MG63 (cell line): ENCODE data around the gene NAA30. TPM values are rescaled to one million over a fixed set of nuclear protein-coding genes. Genes with fewer than 3 reads are reported as not detected.
"Not testable (repeated sequence)": the region's sequence is repeated elsewhere in the genome, so short reads cannot be mapped to it uniquely, and the experiment has no call there.

Experiments
- DNase-seq: peaks from one replicate; pipeline ENCODE4 v3.0.0-alpha.2; 2020
- H3K27me3 ChIP-seq: fragments of 250-450 bp; sonication (Bioruptor Pico); 2 replicates; pipeline ENCODE4 v1.5.1; 2020; ENCODE audit warnings: mild to moderate bottlenecking, moderate library complexity
- H3K36me3 ChIP-seq: fragments of 250-450 bp; sonication (Bioruptor Pico); 2 replicates; pipeline ENCODE4 v1.5.1; 2020; ENCODE audit warnings: mild to moderate bottlenecking, moderate library complexity
- H3K4me3 ChIP-seq: fragments of 250-450 bp; sonication (Bioruptor Pico); 2 replicates; pipeline ENCODE4 v1.5.1; 2020; ENCODE audit warnings: mild to moderate bottlenecking, moderate library complexity
- H3K9me3 ChIP-seq: fragments of 250-450 bp; sonication (Bioruptor Pico); 2 replicates; pipeline ENCODE4 v1.5.1; 2020; ENCODE audit warnings: mild to moderate bottlenecking, moderate library complexity
- total RNA-seq: library from RNA; depleted of rRNA; stranded (reverse); fragments of >200 nt; shearing (Covaris generic); gene quantifications from 2 replicates; pipeline ENCODE4 v1.2.3, GENCODE V29; 2014; ENCODE audit warnings: low replicate concordance; rRNA removed

The NAA30 gene
- 6.4 and 18.1 TPM in 2 replicates for total RNA-seq

DNA sequence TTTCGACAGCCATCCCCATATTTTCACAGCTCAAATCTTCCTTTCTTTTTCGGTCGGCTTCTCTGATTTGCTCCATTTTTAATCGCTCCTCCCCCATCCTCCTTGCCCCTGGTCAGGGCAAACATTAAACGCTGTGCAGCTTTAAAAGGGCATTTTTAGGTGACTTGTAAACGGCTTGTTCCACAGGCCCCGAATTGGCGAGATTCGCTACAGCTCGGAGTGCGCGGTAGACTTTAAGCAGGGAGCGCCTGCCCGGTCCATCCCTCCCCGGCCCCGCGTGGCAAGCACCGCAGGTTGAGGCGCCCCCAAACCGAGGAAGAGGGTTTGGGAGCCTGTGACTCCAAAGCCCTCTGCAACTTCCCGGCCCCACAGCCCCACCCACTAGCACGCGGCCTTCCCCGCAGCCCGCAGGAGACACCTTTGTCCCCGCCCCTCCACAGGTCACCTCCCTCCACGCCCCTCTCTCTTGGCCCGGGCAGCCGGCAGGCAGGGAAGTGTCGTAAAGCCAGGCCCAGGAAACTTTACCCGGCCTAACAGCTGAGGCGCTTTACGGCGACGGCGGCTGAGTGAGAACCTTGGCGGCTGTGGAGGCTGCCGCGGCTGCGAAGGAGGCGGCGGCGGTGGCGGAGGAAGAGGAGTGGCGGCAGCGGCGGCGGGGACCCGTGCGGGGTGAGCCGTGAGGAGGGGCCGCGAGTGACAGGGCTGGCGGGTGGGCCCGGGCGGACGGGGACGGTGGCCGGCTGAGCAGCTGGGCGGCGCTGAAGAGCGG, at the start of gene NAA30:
TSS of gene NAA30 (plus strand) at position 550 of the 769 bp plus-strand sequence. CDS start 372 bp downstream, outside the sequence.
- peaks cover 7% of the 10 kb centered on the region for H3K36me3 ChIP-seq
- no peaks in the 10 kb centered on the region for H3K9me3 ChIP-seq
- H3K4me3 ChIP-seq = peak within 1 kb of the TSS; percentile 67
- no peaks in the 10 kb centered on the region for H3K27me3 ChIP-seq
- DNase-seq = peak; percentile 94

DNA sequence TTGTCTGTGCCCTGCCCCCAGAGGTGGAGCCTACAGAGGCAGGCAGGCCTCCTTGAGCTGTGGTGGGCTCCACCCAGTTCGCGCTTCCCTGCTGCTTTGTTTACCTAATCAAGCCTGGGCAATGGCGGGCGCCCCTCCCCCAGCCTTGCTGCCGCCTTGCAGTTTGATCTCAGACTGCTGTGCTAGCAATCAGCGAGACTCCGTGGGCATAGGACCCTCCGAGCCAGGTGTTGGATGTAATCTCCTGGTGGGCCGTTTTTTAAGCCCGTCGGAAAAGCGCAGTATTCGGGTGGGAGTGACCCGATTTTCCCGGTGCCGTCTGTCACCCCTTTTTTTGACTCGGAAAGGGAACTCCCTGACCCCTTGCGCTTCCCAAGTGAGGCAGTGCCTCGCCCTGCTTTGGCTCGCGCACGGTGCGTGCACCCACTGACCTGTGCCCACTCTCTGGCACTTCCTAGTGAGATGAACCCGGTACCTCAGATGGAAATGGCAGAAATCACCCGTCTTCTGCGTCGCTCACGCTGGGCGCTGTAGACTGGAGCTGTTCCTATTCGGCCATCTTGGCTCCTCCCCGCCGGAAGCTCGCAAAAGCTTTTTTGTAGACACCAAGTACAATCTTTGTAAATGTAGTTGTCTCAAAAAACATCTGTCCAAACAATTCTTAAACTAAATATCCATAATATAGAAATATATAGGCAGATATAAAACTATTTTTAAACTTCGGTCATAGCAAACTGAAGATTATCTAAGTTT, 46.7 kb upstream of the NAA30 start:
- not testable (repeated sequence) for H3K4me3 ChIP-seq, DNase-seq, H3K36me3 ChIP-seq, H3K27me3 ChIP-seq, H3K9me3 ChIP-seq

DNA sequence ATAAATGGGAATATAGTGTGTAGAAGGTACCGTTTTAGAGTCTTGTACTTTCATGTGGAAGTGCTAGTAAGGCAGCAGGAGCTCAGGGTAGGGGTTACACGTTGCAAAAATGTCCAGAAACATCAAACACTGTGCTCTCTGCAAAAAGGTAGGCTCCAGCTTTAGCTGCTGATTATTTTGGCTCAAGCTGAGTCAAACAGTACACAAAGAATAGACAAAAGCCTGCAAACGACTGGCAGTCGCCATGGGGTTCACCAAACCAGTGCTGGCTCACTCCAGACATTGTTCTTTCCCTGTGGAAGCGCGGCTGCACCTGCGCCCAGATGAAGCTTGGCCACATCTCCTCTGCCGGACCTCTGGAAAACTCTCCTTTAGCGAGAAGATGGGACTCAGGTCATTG, 45.3 kb upstream of the NAA30 start:
- no peaks in the 10 kb centered on the region for H3K27me3 ChIP-seq
- no peak for DNase-seq
- H3K9me3 ChIP-seq = no peaks in the 10 kb centered on the region
- no peak overlapping the region for H3K4me3 ChIP-seq
- H3K36me3 ChIP-seq = no peaks in the 10 kb centered on the region

DNA sequence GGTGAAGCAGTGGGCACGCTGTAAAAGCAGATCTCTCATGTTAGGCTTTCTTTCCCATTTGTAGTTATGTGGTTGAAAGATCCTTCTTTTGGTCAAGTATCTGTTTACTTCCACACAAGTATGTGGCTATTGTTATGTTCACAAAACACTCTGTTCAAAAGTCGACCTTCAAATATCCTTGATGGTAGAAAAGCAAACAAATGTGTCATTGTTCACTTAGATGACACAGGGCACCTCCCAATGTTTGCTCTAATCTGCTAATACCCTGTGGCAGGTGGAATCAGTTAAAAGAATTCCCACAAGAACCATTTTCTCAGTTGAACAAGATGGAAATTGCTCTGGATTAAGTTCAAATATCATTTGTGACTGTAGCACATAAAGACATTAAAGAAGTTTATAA, 43.6 kb upstream of the NAA30 start:
- Histone ChIP-seq H3K9me3 (no peaks in the 10 kb centered on the region), H3K36me3 (no peaks in the 10 kb centered on the region), H3K27me3 (no peaks in the 10 kb centered on the region), H3K4me3 (no peak overlapping the region)
- no peak for DNase-seq

DNA sequence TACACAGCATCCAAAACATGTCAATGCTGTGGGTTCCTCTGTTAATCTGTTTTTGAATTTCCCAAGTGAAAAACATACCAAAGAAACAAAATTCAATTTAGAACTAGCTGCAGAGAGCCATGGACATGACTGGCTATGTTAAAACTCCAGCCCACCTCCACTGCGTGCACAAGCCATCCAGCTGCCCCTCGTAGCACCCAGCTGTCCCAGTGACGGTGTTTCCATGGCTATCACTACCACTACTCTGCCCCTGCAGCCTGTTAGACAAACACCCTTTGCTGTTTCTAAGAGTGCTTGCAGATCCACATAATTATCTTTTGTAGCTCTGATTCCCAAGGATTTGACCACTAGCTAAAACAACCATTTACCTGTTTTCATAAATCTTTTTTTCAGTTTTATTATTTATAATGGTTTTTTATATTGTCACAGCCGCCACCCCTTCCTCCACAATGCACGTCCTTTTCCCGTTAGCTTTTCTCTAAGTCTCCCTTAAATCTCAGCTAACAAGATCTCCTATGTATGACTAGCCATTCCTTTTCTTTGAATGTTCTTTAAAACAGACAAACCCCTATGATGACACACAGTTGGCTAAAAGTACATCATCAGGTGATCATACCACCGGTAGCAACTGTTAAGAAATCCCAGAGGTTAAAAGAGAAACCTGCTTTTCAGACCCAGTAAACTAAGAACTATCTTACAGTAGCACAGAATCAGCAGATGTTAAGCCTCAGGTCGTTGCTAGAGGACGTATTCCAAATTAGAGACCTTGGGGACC, 37.8 kb upstream of the NAA30 start:
- no peak overlapping the region for H3K4me3 ChIP-seq
- H3K9me3 ChIP-seq = no peaks in the 10 kb centered on the region
- peaks cover 6% of the 10 kb centered on the region; the same call in 1 of the 2 replicates for H3K27me3 ChIP-seq
- H3K36me3 ChIP-seq = no peaks in the 10 kb centered on the region
- DNase-seq = no peak

DNA sequence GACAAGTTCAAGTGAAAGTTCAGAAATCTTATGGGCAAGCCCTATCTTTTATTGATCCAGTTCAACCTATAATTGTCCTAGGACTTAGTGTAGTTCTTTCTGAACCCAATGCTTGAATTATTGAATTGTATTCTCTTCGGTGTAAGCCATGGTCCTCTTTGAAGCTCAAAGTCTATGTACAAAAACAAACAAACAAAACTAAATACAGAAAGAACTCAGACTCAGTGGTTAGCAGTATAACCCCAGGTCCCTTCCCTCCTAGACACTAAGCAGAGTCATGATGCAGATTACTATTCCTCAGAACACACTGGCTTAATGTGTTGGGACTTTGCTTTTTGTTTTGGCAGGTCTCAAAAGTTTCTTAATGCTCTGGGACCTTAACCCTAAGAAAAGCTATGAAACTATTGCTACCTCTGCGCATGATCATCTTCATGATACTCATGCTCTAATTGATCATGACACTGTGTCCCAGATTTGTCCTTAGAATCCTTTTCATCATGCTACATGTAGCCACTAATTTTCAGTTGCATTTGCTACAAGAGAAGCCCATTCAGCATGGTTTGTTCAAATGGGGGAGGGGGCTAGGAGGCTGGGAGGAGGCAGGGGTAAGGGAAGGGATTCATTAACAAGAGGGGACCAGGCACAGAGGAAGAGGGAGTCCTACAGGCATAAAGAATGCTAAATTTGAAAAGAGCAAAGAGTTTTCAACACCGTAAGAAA, 35.1 kb upstream of the NAA30 start:
- peaks cover 6% of the 10 kb centered on the region; the same call in 1 of the 2 replicates for H3K27me3 ChIP-seq
- DNase-seq = no peak
- H3K4me3 ChIP-seq = no peak overlapping the region
- H3K36me3 ChIP-seq = no peaks in the 10 kb centered on the region
- H3K9me3 ChIP-seq = no peaks in the 10 kb centered on the region

DNA sequence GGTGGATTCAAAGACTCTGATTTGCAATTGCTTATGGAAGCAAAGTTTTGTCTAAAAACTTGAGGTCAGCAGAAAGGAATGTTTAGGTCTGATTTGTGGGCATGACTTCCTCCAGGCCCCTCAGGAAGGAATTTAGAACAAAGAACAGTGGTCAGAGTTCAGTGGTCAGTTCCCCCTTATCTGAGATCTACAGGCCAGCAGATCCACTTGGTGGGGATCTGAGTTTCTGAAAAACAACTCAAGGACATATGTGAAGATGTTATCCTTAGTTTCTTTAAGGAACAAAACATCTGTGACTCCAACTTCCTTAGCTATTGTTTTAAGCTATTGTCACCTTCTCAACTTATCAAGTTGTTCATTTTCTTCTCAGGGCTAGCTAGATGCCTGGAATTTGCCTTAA, 28.0 kb upstream of the NAA30 start:
- no peaks in the 10 kb centered on the region for H3K36me3 ChIP-seq
- H3K27me3 ChIP-seq = no peaks in the 10 kb centered on the region
- no peak for DNase-seq
- H3K4me3 ChIP-seq = no peak overlapping the region
- H3K9me3 ChIP-seq = no peaks in the 10 kb centered on the region

DNA sequence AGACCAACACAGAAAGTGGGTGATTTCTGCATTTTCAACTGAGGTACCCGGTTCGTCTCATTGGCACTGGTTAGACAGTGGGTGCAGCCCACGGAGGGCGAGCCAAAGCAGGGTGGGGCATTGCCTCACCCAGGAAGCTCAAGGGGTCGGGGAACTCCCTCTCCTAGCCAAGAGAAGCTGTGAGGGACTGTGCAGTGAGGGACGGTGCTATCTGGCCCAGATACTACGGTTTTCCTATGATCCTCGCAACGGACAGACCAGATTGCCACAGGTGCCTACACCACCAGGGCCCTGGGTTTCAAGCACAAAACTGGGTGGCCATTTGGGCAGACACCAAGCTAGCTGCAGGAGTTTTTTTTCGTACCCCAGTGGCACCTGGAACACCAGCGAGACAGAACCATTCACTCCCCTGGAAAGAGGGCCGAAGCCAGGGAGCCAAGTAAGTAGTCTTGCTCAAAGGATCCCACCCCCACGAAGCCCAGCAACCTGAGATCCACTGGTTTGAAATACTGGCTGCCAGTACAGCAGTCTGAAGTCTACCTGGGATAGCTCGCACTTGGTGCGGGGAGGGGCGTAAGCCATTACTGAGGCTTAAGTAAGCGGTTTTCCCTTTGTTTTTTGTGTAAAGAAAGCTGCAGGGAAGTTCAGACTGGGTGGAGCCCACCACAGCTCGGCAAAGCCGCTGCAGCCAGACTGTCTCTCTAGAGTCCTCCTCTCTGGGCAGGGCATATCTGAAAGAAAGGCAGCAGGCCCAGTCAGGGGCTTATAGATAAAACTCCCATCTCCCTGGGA, 25.5 kb upstream of the NAA30 start:
- H3K9me3 ChIP-seq = no peaks in the 10 kb centered on the region
- H3K36me3 ChIP-seq = no peaks in the 10 kb centered on the region
- H3K27me3 ChIP-seq = no peaks in the 10 kb centered on the region
- DNase-seq = no peak
- no peak overlapping the region for H3K4me3 ChIP-seq

DNA sequence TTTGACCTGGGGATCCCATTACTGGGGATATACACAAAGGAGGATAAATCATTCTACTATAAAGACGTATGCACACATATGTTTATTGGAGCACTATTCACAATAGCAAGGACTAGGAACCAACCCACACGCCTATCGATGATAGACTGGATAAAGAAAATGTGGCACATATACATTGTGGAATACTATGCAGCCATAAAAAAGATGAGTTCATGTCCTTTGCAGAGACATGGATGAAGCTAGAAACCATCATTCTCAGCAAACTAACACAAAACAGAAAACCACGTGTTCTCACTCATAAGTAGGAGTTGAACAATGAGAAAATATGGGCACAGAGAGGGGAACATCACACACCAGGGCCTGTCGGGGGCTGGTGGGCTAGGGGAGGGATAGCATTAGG, 20.2 kb upstream of the NAA30 start:
- H3K9me3 ChIP-seq, H3K4me3 ChIP-seq, H3K36me3 ChIP-seq, DNase-seq, H3K27me3 ChIP-seq: not testable (repeated sequence)

DNA sequence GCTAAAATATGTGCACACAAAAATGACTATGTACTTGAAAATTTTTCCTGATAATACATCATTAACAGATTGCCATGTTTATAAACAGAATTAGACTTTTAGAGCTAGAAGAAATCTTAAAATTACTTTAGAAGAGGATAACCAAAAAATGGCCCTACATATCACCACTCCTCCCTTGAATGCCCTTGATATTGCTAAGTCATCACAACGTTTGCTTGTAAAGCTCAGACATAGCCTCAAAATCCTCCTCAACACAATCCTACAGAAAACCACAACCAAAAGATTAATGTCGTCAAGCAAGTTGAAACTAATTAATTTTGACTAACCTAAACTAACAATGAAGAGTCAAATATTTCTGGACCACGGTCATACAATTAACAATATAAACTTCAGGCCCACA, 19.4 kb upstream of the NAA30 start:
- H3K9me3 ChIP-seq = no peaks in the 10 kb centered on the region
- DNase-seq = no peak

DNA sequence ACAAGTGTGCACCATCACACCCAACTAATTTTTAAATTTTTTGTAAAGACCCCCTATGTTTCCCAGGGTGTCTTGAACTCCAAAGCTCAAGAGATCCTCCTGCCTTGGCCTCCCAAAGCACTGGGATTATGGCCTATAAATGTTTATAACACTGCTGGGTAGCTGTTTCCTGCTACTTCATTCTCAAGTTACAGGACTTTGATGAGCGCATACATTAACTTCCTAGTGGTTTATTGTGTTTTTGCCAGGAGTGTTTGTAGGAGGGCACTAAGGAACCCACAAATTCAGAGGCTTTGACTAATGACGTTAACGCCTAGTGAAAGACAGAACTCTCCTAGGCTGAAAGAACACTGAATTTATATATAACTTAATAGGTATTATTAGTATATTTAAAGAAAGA, 15.2 kb upstream of the NAA30 start:
- no peaks in the 10 kb centered on the region for H3K27me3 ChIP-seq
- DNase-seq = no peak
- H3K36me3 ChIP-seq = no peaks in the 10 kb centered on the region
- H3K4me3 ChIP-seq = no peak overlapping the region
- H3K9me3 ChIP-seq = no peaks in the 10 kb centered on the region

More for the DNA sequence above, 19.4 kb upstream of the NAA30 start:
- Histone ChIP-seq H3K27me3 (no peaks in the 10 kb centered on the region), H3K36me3 (no peaks in the 10 kb centered on the region), H3K4me3 (no peak overlapping the region)

DNA sequence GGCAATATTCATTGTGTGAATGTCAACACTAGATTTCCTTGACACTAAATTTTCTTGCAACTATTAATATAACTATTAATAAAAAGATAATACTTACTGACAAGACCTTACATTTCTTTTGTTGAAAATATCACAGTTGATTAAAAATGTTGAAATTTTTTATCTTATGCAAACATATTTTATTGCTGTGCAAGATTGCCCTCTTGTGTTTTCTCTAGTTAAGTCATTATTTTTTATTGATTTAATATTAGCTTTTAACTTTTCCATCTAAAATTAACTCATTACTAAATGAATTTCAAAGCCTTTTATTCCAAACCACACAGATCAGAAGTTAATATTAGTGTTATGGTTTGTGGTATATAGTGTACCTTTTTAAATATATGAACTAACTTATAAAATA, 11.7 kb upstream of the NAA30 start:
- H3K36me3 ChIP-seq = no peaks in the 10 kb centered on the region
- no peaks in the 10 kb centered on the region for H3K9me3 ChIP-seq
- H3K4me3 ChIP-seq = no peak overlapping the region
- H3K27me3 ChIP-seq = no peaks in the 10 kb centered on the region
- DNase-seq = no peak

DNA sequence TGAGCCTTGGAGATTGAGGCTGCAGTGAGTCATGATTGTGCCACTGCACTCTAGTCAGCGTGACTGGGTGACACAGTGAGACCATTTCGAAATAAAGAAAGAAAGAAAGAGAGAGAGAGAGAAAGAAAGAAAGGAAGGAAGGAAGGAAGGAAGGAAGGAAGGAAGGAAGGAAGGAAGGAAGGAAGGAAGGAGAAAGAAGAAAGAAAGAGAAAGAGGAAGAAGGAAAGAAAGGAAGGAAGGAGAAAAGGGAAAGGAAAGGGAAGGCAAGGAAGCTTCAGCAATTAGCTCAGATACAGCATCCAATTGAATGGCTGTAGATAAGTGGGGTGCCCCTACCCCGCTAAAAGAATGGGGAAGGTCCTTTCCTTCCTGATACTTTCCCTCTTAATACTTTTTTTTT, 9.5 kb upstream of the NAA30 start:
- Histone ChIP-seq H3K4me3 (no peak overlapping the region), H3K36me3 (no peaks in the 10 kb centered on the region), H3K27me3 (no peaks in the 10 kb centered on the region), H3K9me3 (no peaks in the 10 kb centered on the region)
- no peak for DNase-seq

DNA sequence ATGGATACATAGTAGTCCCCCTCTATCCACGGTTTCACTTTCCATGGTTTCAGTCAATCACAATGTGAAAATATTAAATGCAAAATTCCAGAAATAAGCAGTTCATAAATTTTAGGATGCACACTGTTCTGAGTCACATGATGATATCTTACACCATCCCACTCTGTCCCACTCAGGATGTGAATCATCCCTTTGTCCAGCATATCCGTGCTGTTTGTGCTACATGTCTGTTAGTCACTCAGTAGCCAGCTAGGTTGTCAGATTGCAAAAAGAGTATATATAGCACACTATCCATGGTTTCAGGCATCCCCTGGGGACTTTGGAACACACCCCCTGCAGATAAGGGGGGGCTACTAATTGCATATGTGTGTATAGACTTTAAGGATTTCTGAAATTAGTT, 8.1 kb upstream of the NAA30 start:
- H3K36me3 ChIP-seq = no peaks in the 10 kb centered on the region
- peak; percentile 44 for DNase-seq
- no peaks in the 10 kb centered on the region for H3K27me3 ChIP-seq
- H3K4me3 ChIP-seq = no peak overlapping the region
- H3K9me3 ChIP-seq = no peaks in the 10 kb centered on the region

DNA sequence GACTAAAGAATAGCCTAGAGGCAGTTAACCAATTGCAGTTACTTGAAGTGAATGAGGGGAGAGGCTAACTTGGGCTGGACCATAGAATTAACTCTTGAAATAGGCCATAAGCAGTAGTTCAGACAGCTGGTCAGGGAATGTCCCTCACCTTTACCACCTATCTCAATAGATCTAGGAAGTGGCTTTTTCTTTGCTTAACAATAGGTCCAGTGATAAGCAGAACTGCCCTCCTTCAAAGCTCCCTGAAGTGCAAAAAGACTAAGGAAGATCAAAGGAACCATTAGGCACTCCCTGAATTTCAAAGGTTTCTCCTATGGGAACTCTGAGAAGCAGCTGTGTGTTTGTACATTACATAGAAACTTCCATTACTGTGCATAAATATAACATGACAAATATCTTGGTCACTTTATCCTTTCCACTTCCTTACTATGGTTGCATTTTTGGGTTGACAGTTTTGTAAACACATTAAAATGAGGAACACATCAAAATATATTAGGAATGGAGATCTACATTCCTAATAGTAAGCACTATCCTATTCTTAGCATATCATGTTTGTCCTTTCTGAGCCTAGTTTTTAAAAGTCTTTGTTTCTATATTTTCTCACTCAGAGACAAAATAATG, 7.2 kb upstream of the NAA30 start:
- Histone ChIP-seq H3K9me3 (no peaks in the 10 kb centered on the region), H3K36me3 (no peaks in the 10 kb centered on the region), H3K4me3 (no peak overlapping the region), H3K27me3 (no peaks in the 10 kb centered on the region)
- no peak for DNase-seq
